GM18517 (cell line): ENCODE results near the gene TEX55.
"Not testable (repeated sequence)": the region's sequence is repeated elsewhere in the genome, so short reads cannot be mapped to it uniquely, and the experiment has no call there.

ENCODE experiments used
- ATAC-seq: cut with Tn5 transposase; IDR thresholded peaks from one replicate; pipeline ENCODE4 v1.9.1; 2021; ENCODE audit warnings: mild to moderate bottlenecking, moderate library complexity; ENCODE audit not compliant: unreplicated experiment

TEX55 gene

GRCh38 chr3:119145500-119146167, at the start of gene TEX55:
Gene TEX55, plus strand, starts transcription at chr3:119146165. Its CDS starts 25 bp downstream, at chr3:119146190.
- no peak for ATAC-seq

GRCh38 chr3:119098003-119098402, 48.0 kb upstream of the TEX55 start:
- no peak for ATAC-seq

DNA sequence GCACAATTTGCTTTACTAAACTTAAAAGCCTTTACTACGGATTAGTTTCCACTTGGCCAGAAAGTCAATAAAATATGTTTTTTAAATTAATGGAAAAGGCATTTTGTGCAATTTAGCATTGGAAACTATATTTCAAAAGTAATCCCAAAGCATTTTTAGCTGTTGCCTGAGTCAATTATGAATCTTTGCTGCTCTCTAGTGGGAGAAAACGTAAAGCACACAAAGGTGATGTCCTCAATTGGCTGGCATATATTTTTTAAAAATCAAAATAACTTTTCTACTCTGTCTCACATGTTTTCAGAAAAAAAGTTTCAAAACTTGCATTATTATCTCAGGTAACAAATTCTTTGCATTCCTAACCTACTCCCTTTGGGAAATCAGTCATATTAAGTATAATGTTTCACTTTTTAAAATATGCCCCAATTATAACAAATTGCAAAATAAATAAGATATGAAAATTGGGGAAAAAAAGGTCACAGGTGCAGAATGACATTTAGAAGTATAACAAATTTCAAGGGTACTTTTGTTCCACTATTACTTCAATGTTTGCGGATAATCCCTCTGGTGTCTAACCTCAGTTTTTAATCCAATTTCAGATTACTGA, 47.2 kb upstream of the TEX55 start:
- ATAC-seq, result no peak

GRCh38 chr3:119099785-119100184, 46.2 kb upstream of the TEX55 start:
- ATAC-seq, result no peak

DNA sequence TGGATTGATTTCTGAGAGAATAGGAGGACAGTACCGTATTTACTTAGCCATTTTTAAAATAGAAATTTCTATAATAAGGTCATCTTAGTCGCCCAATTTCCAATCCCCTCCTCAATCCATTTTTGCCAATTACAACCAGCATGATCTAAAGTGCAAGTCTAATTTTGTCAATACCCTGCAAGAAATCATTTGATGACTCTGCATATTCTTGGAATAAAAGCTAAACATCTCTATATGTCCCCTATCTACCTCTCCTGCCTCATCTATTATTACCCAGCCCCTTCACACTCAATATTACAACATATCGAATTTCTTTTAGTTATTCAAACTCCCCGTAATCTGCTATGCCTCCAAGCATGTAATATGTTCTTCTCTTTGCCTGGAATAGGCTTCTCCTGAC, 41.9 kb upstream of the TEX55 start:
- ATAC-seq, result no peak

DNA sequence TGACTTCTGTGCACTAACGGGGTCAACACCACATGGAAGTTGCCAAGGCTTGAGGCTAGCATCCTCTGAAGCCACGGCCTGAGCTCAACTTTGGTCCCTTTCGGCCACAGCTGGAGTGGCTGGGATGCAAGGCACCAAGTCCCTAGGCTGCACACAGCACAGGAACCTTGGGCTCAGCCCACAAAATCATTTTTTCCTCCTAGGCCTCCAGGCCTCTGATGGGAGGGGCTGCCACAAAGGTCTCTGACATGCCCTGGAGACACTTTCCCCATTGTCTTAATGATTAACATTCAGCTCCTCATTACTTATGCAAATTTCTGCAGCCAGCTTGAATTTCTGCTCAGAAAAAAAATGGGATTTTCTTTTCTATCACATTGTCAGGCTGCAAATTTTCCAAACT, 27.6 kb upstream of the TEX55 start:
- ATAC-seq, result not testable (repeated sequence)

GRCh38 chr3:119120480-119120879, 25.5 kb upstream of the TEX55 start:
- no peak for ATAC-seq

- ATAC-seq, result no peak
Observed at GRCh38 chr3:119122350-119122749, 23.6 kb upstream of the TEX55 start.

GRCh38 chr3:119125342-119125741, 20.6 kb upstream of the TEX55 start:
- no peak for ATAC-seq

GRCh38 chr3:119125742-119126504, 20.0 kb upstream of the TEX55 start:
- no peak for ATAC-seq

DNA sequence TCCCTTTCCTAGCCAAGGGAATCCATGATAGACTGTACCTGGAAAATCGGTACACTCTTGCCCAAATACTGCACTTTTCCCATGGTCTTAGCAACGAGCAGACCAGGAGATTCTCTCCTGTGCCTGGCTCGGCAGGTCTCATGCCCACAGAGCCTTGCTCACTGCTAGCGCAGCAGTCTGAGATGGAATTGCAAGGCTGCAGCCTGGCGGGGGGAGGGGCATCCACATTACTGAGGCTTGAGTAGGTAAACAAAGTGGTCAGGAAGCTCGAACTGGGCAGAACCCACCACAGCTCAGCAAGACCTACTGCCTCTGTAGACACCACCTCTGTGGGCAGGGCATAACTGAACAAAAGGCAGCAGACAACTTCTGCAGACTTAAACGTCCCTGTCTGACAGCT, 15.7 kb upstream of the TEX55 start:
- not testable (repeated sequence) for ATAC-seq

- not testable (repeated sequence) for ATAC-seq
Observed at GRCh38 chr3:119132291-119132690, 13.7 kb upstream of the TEX55 start.

GRCh38 chr3:119139360-119139759, 6.6 kb upstream of the TEX55 start:
- ATAC-seq, result not testable (repeated sequence)

DNA sequence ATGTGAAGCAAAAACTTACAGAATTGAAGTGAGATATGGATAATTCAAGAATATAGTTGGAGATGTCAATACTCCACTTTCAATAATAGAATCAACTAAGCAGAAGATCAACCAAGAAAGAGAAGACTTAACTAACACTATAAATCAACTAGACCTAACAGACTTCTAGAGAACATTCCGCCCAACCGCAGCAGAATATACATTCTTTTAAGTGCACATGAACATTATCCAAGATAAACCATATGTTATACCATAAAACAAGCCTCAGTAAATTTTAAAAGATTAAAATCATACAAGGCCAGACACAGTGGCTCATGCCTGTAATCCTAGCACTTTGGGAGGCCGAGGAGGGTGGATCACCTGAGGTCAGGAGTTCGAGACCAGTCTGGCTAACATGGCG, 5.5 kb upstream of the TEX55 start:
- ATAC-seq, result no peak

GRCh38 chr3:119145128-119145499, 851 bp upstream of the TEX55 start:
- no peak for ATAC-seq

GRCh38 chr3:119146578-119147375, 812 bp downstream of the TEX55 start:
- ATAC-seq, result no peak

- no peak for ATAC-seq
Observed at GRCh38 chr3:119147494-119147893, 1.5 kb downstream of the TEX55 start.

DNA sequence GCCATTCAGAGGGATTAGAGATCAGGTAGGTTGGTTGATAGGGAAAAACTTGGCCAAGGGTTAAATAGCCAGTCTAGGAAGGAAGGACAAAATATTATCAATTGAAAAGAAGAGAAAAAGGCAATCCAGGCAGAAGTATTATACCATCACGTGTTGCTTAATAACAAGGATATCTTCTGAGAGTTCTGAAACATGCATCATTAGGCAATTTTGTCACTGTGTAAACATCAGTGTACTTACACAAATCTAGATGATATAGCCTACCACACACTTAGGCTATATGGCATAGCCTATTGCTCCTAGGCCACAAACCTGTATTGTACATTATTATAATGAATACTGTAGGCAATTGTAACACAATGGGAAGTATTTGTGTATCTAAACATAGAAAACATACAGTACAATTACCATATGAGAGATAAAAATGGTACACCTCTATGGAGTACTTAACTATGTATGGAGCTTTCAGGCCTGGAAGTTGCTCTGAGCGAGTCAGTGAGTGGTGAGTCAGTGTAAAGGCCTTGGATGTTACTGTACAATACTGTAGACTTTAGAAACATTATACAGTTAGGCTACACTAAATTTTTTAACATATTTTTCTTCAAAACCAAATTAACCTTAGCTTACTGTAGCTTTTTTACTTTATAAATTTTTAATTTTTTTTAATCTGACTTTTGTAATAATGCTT, 2.7 kb downstream of the TEX55 start:
- no peak for ATAC-seq

DNA sequence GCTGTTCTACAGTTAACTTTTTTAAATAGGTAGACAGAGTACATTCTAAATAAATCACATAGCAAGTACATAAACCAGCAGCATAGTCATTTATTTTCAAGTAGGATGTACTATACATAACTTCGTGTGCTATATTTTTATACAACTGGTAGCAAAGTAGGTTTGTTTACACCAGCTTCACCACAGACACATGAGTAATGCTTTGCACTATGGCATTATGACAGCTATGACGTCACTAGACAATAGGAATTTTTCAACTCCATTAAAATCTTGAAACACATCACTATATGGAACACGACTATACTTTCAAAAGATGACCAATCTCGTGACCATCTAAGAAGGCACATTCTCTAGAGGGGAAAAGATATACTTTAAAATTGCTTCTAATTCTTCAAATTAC, 3.5 kb downstream of the TEX55 start:
- no peak for ATAC-seq

DNA sequence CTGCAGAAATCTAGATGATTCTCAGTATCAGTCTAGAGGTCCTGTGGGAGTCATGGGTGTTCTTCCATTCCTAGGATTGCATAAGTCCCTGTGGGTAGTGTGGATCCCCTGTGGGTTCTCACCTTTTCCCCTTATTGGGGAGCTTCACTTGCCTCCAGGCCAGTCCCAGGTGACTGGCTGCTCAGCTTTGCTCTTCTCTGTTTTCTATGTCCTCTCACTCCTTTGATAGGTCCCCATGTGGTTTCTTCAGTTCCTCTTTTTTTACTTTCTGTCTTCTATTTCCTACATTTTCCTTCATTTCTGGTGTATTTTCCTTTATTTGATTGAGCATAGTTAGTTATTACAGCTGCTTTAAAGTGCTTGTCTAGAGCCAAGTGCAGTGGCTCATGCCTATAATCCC, 10.9 kb downstream of the TEX55 start:
- ATAC-seq, result no peak

DNA sequence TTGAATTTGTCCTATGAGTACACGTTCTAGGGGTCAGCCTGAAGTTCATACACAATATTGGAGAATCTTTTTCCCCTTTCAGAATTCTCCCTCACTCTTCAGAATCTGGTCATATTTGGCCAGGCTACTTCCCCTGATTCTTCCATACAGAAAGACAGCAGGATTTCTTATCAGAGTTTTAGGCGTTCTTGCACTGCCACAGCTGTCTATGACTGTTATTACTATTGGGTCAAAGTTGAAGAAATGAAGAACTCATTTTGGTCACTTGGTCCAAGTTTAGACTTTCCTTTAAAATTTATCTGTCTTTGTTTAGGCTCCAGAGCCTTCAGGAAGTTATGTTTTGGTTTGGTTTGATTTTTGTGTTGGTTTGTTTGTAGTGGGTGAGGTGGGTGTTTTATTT, 12.0 kb downstream of the TEX55 start:
- no peak for ATAC-seq
